Esophagus squamous epithelium (tissue), 4 donors: ENCODE results near the gene ANGEL1.

ENCODE experiments used
- POLR2A ChIP-seq, 4 donors: fragments of 450-650 bp; IDR thresholded peaks; one replicate each; pipeline ENCODE4 v1.6.1; 2017; ENCODE audit warnings: antibody characterized with exemption in 4 of 4, mild to moderate bottlenecking in 4 of 4, moderate library complexity in 3 of 4
- TF ChIP-seq, protein P1 (sequence below), 6 experiments: fragments of 450-650 bp in 4 of 6; fragments of 200-600 bp in 2 of 6; sonication (generic) in 2 of 6; IDR thresholded peaks; one replicate each; pipeline ENCODE4 v1.5.1; 2016 to 2019; ENCODE audit warnings: antibody characterized with exemption in 6 of 6, mild to moderate bottlenecking in 4 of 6, moderate library complexity in 4 of 6

DNA sequence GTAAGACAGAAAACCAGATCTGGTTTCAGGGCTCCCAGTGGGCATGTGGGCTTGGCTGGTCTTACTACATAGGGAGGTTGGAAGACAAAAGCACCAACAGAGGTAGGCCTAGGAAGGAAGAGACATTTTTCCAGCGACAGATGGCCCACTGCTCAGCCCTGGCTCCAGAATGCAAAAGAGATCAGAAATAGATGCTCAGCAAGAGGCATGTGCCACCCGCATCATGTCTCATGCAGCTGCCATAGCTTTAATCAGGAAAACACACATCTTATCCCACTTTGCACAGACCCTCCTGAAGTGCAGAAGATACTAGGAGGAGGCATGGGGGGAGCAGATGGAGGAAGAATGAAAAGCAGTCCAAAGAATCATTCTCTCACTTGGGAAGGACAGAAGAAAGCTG lies 26.1 kb downstream of the ANGEL1 start:
- TF ChIP-seq, protein P1, sequence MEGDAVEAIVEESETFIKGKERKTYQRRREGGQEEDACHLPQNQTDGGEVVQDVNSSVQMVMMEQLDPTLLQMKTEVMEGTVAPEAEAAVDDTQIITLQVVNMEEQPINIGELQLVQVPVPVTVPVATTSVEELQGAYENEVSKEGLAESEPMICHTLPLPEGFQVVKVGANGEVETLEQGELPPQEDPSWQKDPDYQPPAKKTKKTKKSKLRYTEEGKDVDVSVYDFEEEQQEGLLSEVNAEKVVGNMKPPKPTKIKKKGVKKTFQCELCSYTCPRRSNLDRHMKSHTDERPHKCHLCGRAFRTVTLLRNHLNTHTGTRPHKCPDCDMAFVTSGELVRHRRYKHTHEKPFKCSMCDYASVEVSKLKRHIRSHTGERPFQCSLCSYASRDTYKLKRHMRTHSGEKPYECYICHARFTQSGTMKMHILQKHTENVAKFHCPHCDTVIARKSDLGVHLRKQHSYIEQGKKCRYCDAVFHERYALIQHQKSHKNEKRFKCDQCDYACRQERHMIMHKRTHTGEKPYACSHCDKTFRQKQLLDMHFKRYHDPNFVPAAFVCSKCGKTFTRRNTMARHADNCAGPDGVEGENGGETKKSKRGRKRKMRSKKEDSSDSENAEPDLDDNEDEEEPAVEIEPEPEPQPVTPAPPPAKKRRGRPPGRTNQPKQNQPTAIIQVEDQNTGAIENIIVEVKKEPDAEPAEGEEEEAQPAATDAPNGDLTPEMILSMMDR (IDR thresholded peaks at IDR 0.05) = no peak
- TF ChIP-seq POLR2A (IDR thresholded peaks at IDR 0.05) = no peak
